ENCODE data around the gene HAPLN2. TPM values are rescaled to one million over a fixed set of nuclear protein-coding genes. Genes with fewer than 3 reads are reported as not detected.

Gene HAPLN2
- total and polyA plus RNA-seq, 2 experiments from 2014 or later, result 8.5 to 19.0 TPM

DNA sequence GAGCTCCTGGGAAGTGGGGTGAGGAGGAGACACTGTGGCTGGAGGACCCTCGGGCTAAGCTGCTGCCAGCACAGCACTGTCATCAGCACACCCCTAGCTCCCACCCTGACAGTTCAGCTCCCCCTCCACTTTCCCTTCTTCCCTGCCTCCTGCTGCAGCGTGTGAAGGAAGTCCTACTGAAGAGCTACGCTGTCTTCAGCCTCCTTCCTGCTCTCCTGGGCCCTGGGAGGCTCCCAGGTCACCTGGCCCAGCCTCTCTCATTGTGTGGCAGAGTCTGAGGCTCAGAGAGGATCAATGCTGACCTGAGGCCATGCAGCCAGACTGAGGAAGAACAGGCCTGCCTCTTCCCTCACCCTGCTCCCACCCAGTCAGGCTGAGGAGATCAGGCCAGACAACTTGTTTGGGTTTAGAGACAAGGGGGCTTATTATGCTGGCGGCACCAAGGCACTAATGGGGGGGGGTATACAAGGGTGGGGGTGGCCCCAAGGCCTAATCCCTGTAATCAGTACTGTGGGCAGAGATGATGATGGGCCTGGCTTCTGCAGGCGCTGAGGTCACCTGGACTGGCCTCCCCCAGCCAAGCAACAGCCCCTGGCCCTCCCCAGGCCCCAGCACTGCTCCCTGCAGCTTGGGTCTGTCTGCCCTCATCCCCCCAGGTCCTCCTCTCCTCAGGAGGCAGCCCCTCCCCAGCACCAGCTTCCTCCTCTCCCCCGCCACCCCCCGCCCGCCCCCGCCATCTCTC lies 48.9 kb downstream of the HAPLN2 start:
- DNase-seq (ENCODE audit: low read depth in 1 of 2, low spot score in 1 of 2), result no peak
- TF ChIP-seq, protein P1, sequence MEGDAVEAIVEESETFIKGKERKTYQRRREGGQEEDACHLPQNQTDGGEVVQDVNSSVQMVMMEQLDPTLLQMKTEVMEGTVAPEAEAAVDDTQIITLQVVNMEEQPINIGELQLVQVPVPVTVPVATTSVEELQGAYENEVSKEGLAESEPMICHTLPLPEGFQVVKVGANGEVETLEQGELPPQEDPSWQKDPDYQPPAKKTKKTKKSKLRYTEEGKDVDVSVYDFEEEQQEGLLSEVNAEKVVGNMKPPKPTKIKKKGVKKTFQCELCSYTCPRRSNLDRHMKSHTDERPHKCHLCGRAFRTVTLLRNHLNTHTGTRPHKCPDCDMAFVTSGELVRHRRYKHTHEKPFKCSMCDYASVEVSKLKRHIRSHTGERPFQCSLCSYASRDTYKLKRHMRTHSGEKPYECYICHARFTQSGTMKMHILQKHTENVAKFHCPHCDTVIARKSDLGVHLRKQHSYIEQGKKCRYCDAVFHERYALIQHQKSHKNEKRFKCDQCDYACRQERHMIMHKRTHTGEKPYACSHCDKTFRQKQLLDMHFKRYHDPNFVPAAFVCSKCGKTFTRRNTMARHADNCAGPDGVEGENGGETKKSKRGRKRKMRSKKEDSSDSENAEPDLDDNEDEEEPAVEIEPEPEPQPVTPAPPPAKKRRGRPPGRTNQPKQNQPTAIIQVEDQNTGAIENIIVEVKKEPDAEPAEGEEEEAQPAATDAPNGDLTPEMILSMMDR (IDR thresholded peaks at IDR 0.05; ENCODE audit: low read depth, low read length), result no peak
- Histone ChIP-seq H3K9me3 (ENCODE audit: low read depth) (no peaks in the 10 kb centered on the region), H3K4me3 (no peak overlapping the region), H3K27ac (peak overlapping the region; percentile 100), H3K4me1 (ENCODE audit: low read depth) (peaks cover 80% of the 10 kb centered on the region), H3K36me3 (peaks cover 12% of the 10 kb centered on the region), H3K27me3 (no peaks in the 10 kb centered on the region)

DNA sequence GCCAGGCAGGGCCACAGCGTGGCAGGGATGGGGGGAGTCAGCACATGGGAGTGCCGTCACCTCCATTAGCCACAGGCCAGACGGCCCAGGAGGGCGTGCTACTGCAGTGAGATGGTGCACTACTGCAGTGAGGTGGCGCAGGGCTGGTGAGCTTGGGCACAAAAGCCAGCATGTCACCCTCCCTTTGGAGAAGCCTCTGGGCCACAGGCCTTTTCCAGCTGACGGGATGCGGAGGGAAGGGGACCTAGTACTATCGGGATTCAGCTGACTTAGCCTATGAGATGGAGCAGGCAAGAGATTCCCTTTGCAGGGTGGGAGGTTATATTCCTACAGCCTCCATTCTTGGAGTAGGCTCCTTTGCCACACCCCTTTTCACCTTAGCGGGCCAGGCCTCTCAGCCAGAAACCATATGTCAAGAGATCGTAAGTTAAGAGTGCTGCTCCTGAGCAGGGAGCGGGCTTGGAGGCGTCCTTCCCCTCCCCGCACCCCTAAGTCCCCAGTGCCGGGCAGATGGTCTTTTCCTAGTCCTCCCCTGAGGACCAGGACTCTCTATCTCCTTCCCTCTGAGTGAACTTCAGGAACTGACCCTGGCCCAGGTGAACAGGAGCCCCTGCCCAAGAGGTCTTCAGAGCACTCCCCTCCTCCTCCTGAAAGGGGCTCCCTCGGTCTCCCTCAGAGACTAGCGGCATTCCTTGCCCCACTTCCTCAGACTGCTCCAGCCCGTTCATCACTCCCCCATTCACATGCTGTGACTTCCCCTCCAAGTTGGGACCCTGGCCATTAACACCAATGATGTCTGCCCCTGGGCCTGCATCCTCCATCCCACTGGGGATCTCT lies 49.8 kb downstream of the HAPLN2 start:
- DNase-seq (ENCODE audit: low read depth in 1 of 2, low spot score in 1 of 2), result peak in 1 of 2 donors; percentile 40
- Histone ChIP-seq H3K27me3 (no peaks in the 10 kb centered on the region), H3K4me3 (no peak overlapping the region), H3K27ac (peak overlapping the region; percentile 100), H3K9me3 (ENCODE audit: low read depth) (no peaks in the 10 kb centered on the region), H3K4me1 (ENCODE audit: low read depth) (peaks cover 78% of the 10 kb centered on the region), H3K36me3 (peaks cover 12% of the 10 kb centered on the region)
- TF ChIP-seq, protein P1 (IDR thresholded peaks at IDR 0.05; ENCODE audit: low read depth, low read length), result no peak

DNA sequence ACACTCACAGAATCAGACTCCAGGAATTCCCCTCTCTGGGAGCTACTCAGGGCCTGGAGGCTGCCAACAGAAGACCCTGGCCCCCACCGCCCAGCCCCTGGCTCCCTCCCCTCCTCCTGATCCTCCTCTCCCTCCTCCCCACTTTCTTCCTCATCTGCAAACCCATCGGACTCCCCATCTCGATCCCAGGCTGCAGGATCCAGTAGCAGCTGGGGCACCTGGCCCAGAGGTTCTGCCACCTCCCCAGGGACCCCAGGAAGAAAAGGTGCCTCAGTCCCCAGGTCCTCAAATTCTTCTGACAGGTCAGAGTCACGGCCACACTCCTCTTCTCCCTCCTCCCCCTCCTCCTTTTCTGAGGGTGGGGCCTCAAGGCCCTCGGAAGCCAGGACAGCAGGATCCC lies 50.6 kb downstream of the HAPLN2 start:
- Histone ChIP-seq H3K27ac (peak overlapping the region; percentile 100), H3K9me3 (ENCODE audit: low read depth) (no peaks in the 10 kb centered on the region), H3K36me3 (peaks cover 15% of the 10 kb centered on the region), H3K4me3 (no peak overlapping the region), H3K27me3 (no peaks in the 10 kb centered on the region), H3K4me1 (ENCODE audit: low read depth) (peaks cover 78% of the 10 kb centered on the region)
- TF ChIP-seq, protein P1 (IDR thresholded peaks at IDR 0.05; ENCODE audit: low read depth, low read length), result no peak
- DNase-seq (ENCODE audit: low read depth in 1 of 2, low spot score in 1 of 2), result no peak

DNA sequence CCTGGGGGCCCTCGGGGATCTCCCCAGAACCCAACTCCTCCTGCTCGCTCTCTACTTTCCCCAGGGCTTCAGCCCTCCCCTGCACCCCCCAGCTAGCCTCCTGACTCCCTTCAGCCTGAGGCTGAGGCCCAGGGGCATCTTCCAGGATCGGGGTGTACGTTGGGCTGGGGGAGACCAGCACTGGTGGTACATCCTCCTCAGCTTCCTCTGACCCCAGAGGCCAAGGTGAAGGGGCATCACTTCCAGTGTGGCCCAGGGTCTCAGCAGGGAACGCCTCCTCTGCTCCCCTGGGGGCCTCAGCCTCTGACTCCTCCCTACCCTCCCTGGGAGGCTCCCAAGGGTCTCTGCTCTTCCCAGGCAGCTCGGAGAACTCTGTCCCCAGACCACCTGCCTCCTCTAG lies 51.1 kb downstream of the HAPLN2 start:
- no peak for DNase-seq (ENCODE audit: low read depth in 1 of 2, low spot score in 1 of 2)
- peaks cover 80% of the 10 kb centered on the region for H3K4me1 ChIP-seq (ENCODE audit: low read depth)
- TF ChIP-seq, protein P1 (IDR thresholded peaks at IDR 0.05; ENCODE audit: low read depth, low read length), result no peak
- peaks cover 17% of the 10 kb centered on the region for H3K36me3 ChIP-seq
- no peaks in the 10 kb centered on the region for H3K27me3 ChIP-seq
- H3K9me3 ChIP-seq (ENCODE audit: low read depth), result no peaks in the 10 kb centered on the region
- H3K4me3 ChIP-seq, result no peak overlapping the region
- peak overlapping the region; percentile 100 for H3K27ac ChIP-seq

DNA sequence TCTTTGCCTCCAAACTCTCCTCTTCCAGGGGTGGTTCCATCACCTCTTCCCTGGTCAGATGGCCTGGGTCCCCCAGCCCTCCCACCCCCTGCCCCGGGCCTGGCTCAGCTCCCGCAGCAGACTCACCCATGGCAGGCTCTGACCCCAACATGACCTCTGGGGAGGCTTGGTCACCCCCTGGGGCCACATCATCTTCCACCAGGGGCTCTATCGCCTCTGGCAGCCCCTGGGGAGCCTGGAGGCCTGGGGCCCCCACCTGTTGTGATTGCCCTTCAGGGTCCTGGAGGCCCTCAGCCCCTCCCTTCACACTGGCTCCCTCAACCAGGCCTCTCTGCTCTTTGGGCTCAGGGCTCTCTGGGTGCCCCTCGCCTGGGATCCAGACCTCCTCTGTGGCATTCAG lies 51.6 kb downstream of the HAPLN2 start:
- Histone ChIP-seq H3K36me3 (peaks cover 17% of the 10 kb centered on the region), H3K27ac (peak overlapping the region; percentile 100)

More for the DNA sequence above, 51.6 kb downstream of the HAPLN2 start:
- no peak overlapping the region for H3K4me3 ChIP-seq
- H3K4me1 ChIP-seq (ENCODE audit: low read depth), result peaks cover 78% of the 10 kb centered on the region
- no peak for DNase-seq (ENCODE audit: low read depth in 1 of 2, low spot score in 1 of 2)
- H3K9me3 ChIP-seq (ENCODE audit: low read depth), result no peaks in the 10 kb centered on the region
- TF ChIP-seq, protein P1 (IDR thresholded peaks at IDR 0.05; ENCODE audit: low read depth, low read length), result no peak
- no peaks in the 10 kb centered on the region for H3K27me3 ChIP-seq
